GM18858 (cell line): ENCODE data around the gene UQCRC2.
"Not testable (repeated sequence)": the region's sequence is repeated elsewhere in the genome, so short reads cannot be mapped to it uniquely, and the experiment has no call there.

Source experiments
- ATAC-seq: cut with Tn5 transposase; IDR thresholded peaks from one replicate; pipeline ENCODE4 v1.9.1; 2021; ENCODE audit not compliant: unreplicated experiment

The UQCRC2 gene

GRCh38 chr16:21952793-21953540 is at the start of gene UQCRC2:
UQCRC2 (plus strand) TSS chr16:21953361; CDS start chr16:21953424, 63 bp downstream.
- peak; percentile 63 for ATAC-seq

GRCh38 chr16:21932650-21933049 is 20.5 kb upstream of the UQCRC2 start:
- not testable (repeated sequence) for ATAC-seq

GRCh38 chr16:21933316-21933715 is 19.8 kb upstream of the UQCRC2 start:
- ATAC-seq, result not testable (repeated sequence)

- ATAC-seq, result not testable (repeated sequence)
Measured at GRCh38 chr16:21933790-21934189, 19.4 kb upstream of the UQCRC2 start.

GRCh38 chr16:21936216-21936615 is 16.9 kb upstream of the UQCRC2 start:
- ATAC-seq, result not testable (repeated sequence)

- no peak for ATAC-seq
Measured at GRCh38 chr16:21937336-21937829, 15.8 kb upstream of the UQCRC2 start.

- no peak for ATAC-seq
Measured at GRCh38 chr16:21940570-21940969, 12.6 kb upstream of the UQCRC2 start.

- no peak for ATAC-seq
Measured at GRCh38 chr16:21943571-21943970, 9.6 kb upstream of the UQCRC2 start.

GRCh38 chr16:21946889-21947635 is 6.1 kb upstream of the UQCRC2 start:
- ATAC-seq, result no peak

- no peak for ATAC-seq
Measured at GRCh38 chr16:21949713-21950260, 3.4 kb upstream of the UQCRC2 start.

- ATAC-seq, result no peak
Measured at GRCh38 chr16:21950782-21951521, 2.2 kb upstream of the UQCRC2 start.

GRCh38 chr16:21952040-21952792 is 945 bp upstream of the UQCRC2 start:
- no peak for ATAC-seq

GRCh38 chr16:21953541-21953902 is 361 bp downstream of the UQCRC2 start:
- ATAC-seq, result no peak

- ATAC-seq, result no peak
Measured at GRCh38 chr16:21957714-21958346, 4.7 kb downstream of the UQCRC2 start.

GRCh38 chr16:21959050-21959449 is 5.9 kb downstream of the UQCRC2 start:
- ATAC-seq, result no peak

- ATAC-seq, result no peak
Measured at GRCh38 chr16:21962475-21962874, 9.3 kb downstream of the UQCRC2 start.

GRCh38 chr16:21963887-21964286 is 10.7 kb downstream of the UQCRC2 start:
- ATAC-seq, result no peak

GRCh38 chr16:21964353-21964752 is 11.2 kb downstream of the UQCRC2 start:
- no peak for ATAC-seq

- no peak for ATAC-seq
Measured at GRCh38 chr16:21971856-21972255, 18.7 kb downstream of the UQCRC2 start.

- no peak for ATAC-seq
Measured at GRCh38 chr16:21973945-21974344, 20.8 kb downstream of the UQCRC2 start.
